HCT116 (cell line): ENCODE data around the gene ACSBG1.

Source experiments
- POLR2AphosphoS5 ChIP-seq: IDR thresholded peaks from 2 replicates; pipeline ENCODE4 v1.6.1; 2011; ENCODE audit warnings: mild to moderate bottlenecking, low read depth, low read length, moderate library complexity
- REST ChIP-seq: IDR thresholded peaks from 2 replicates; pipeline ENCODE4 v1.6.1; 2012; ENCODE audit warnings: low read depth
- SRF ChIP-seq: IDR thresholded peaks from 2 replicates; pipeline ENCODE4 v1.6.1; 2012; ENCODE audit warnings: low read depth
- TF ChIP-seq, protein P1 (sequence below), 3 experiments: fragments of 200-600 bp in 1 of 3; sonication (generic) in 1 of 3; IDR thresholded peaks in 2 of 3; conservative IDR thresholded peaks in 1 of 3; 2 replicates each; pipeline ENCODE4 v1.5.1; 2012 to 2017; ENCODE audit warnings: low read depth in 2 of 3, low read length in 2 of 3, antibody characterized with exemption in 1 of 3, borderline replicate concordance in 1 of 3, control low read depth in 1 of 3, mild to moderate bottlenecking in 1 of 3, mixed read lengths in 1 of 3, mixed run types in 1 of 3, moderate library complexity in 1 of 3; ENCODE audit not compliant: insufficient read depth in 1 of 3

GRCh38 chr15:78154955-78155354 lies 79.4 kb downstream of the ACSBG1 start:
- TF ChIP-seq, protein P1, sequence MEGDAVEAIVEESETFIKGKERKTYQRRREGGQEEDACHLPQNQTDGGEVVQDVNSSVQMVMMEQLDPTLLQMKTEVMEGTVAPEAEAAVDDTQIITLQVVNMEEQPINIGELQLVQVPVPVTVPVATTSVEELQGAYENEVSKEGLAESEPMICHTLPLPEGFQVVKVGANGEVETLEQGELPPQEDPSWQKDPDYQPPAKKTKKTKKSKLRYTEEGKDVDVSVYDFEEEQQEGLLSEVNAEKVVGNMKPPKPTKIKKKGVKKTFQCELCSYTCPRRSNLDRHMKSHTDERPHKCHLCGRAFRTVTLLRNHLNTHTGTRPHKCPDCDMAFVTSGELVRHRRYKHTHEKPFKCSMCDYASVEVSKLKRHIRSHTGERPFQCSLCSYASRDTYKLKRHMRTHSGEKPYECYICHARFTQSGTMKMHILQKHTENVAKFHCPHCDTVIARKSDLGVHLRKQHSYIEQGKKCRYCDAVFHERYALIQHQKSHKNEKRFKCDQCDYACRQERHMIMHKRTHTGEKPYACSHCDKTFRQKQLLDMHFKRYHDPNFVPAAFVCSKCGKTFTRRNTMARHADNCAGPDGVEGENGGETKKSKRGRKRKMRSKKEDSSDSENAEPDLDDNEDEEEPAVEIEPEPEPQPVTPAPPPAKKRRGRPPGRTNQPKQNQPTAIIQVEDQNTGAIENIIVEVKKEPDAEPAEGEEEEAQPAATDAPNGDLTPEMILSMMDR (IDR thresholded peaks at IDR 0.05 in 2 of 3, conservative IDR thresholded peaks at IDR 0.05 in 1 of 3; ENCODE audit: borderline replicate concordance in 1 of 3, insufficient read depth in 1 of 3, low read depth in 2 of 3, low read length in 2 of 3), result no peak
- no peak for TF ChIP-seq SRF
- no peak for TF ChIP-seq POLR2AphosphoS5
- no peak for TF ChIP-seq REST
